ENCODE measurements around the gene NAALADL2.

Gene NAALADL2

GRCh38 chr3:175187586-175187985, 328.5 kb downstream of the NAALADL2 start:
- in situ Hi-C loops (cut with HindIII; ENCODE audit: low pct_unique_long_range_greater_than_20kb, low sequenced_read_pairs): no loop called here
- no peak for TF ChIP-seq JUND (IDR thresholded peaks at IDR 0.05; ENCODE audit: low read depth)
- no peak for DNase-seq (ENCODE audit: low read depth in 1 of 2, low spot score in 1 of 2)

GRCh38 chr3:175192536-175192935, 333.4 kb downstream of the NAALADL2 start:
- DNase-seq (ENCODE audit: low read depth in 1 of 2, low spot score in 1 of 2): no peak
- in situ Hi-C loops (cut with HindIII; ENCODE audit: low pct_unique_long_range_greater_than_20kb, low sequenced_read_pairs): no loop called here

GRCh38 chr3:175193815-175194518, 334.8 kb downstream of the NAALADL2 start:
- no peak for TF ChIP-seq JUND (IDR thresholded peaks at IDR 0.05; ENCODE audit: low read depth)
- no peak for DNase-seq (ENCODE audit: low read depth in 1 of 2, low spot score in 1 of 2)
- in situ Hi-C loops (cut with HindIII; ENCODE audit: low pct_unique_long_range_greater_than_20kb, low sequenced_read_pairs): no loop called here

More at GRCh38 chr3:175192536-175192935, 333.4 kb downstream of the NAALADL2 start:
- no peak for TF ChIP-seq JUND (IDR thresholded peaks at IDR 0.05; ENCODE audit: low read depth)

GRCh38 chr3:175198991-175199783, 340.1 kb downstream of the NAALADL2 start:
- in situ Hi-C loops (cut with HindIII; ENCODE audit: low pct_unique_long_range_greater_than_20kb, low sequenced_read_pairs): no loop called here
- TF ChIP-seq JUND (IDR thresholded peaks at IDR 0.05; ENCODE audit: low read depth): no peak
- DNase-seq (ENCODE audit: low read depth in 1 of 2, low spot score in 1 of 2): no peak

- DNase-seq (ENCODE audit: low read depth in 1 of 2, low spot score in 1 of 2): no peak
- in situ Hi-C loops (cut with HindIII; ENCODE audit: low pct_unique_long_range_greater_than_20kb, low sequenced_read_pairs): no loop called here
- no peak for TF ChIP-seq JUND (IDR thresholded peaks at IDR 0.05; ENCODE audit: low read depth)
These were observed 340.8 kb downstream of the NAALADL2 start for GRCh38 chr3:175199961-175200360.

- no peak for TF ChIP-seq JUND (IDR thresholded peaks at IDR 0.05; ENCODE audit: low read depth)
- in situ Hi-C loops (cut with HindIII; ENCODE audit: low pct_unique_long_range_greater_than_20kb, low sequenced_read_pairs): no loop called here
- no peak for DNase-seq (ENCODE audit: low read depth in 1 of 2, low spot score in 1 of 2)
These were observed 341.4 kb downstream of the NAALADL2 start for GRCh38 chr3:175200391-175201095.

GRCh38 chr3:175207361-175207760, 348.2 kb downstream of the NAALADL2 start:
- no peak for TF ChIP-seq JUND (IDR thresholded peaks at IDR 0.05; ENCODE audit: low read depth)
- in situ Hi-C loops (cut with HindIII; ENCODE audit: low pct_unique_long_range_greater_than_20kb, low sequenced_read_pairs): no loop called here
- no peak for DNase-seq (ENCODE audit: low read depth in 1 of 2, low spot score in 1 of 2)

- in situ Hi-C loops (cut with HindIII; ENCODE audit: low pct_unique_long_range_greater_than_20kb, low sequenced_read_pairs): no loop called here
- TF ChIP-seq JUND (IDR thresholded peaks at IDR 0.05; ENCODE audit: low read depth): no peak
- DNase-seq (ENCODE audit: low read depth in 1 of 2, low spot score in 1 of 2): peak in 1 of 2 experiments; percentile 11
These were observed 349.2 kb downstream of the NAALADL2 start for GRCh38 chr3:175208326-175208725.

GRCh38 chr3:175211466-175211865, 352.3 kb downstream of the NAALADL2 start:
- no peak for TF ChIP-seq JUND (IDR thresholded peaks at IDR 0.05; ENCODE audit: low read depth)
- no peak for DNase-seq (ENCODE audit: low read depth in 1 of 2, low spot score in 1 of 2)
- in situ Hi-C loops (cut with HindIII; ENCODE audit: low pct_unique_long_range_greater_than_20kb, low sequenced_read_pairs): no loop called here

- TF ChIP-seq JUND (IDR thresholded peaks at IDR 0.05; ENCODE audit: low read depth): no peak
- DNase-seq (ENCODE audit: low read depth in 1 of 2, low spot score in 1 of 2): no peak
- in situ Hi-C loops (cut with HindIII; ENCODE audit: low pct_unique_long_range_greater_than_20kb, low sequenced_read_pairs): no loop called here
These were observed 353.8 kb downstream of the NAALADL2 start for GRCh38 chr3:175212896-175213295.

- in situ Hi-C loops (cut with HindIII; ENCODE audit: low pct_unique_long_range_greater_than_20kb, low sequenced_read_pairs): no loop called here
- no peak for TF ChIP-seq JUND (IDR thresholded peaks at IDR 0.05; ENCODE audit: low read depth)
- DNase-seq (ENCODE audit: low read depth in 1 of 2, low spot score in 1 of 2): no peak
These were observed 355.1 kb downstream of the NAALADL2 start for GRCh38 chr3:175214216-175214615.

GRCh38 chr3:175215833-175216232, 356.7 kb downstream of the NAALADL2 start:
- no peak for DNase-seq (ENCODE audit: low read depth in 1 of 2, low spot score in 1 of 2)
- no peak for TF ChIP-seq JUND (IDR thresholded peaks at IDR 0.05; ENCODE audit: low read depth)

GRCh38 chr3:175222356-175222755, 363.2 kb downstream of the NAALADL2 start:
- in situ Hi-C loops (cut with HindIII; ENCODE audit: low pct_unique_long_range_greater_than_20kb, low sequenced_read_pairs): no loop called here
- DNase-seq (ENCODE audit: low read depth in 1 of 2, low spot score in 1 of 2): no peak
- no peak for TF ChIP-seq JUND (IDR thresholded peaks at IDR 0.05; ENCODE audit: low read depth)

More at GRCh38 chr3:175215833-175216232, 356.7 kb downstream of the NAALADL2 start:
- in situ Hi-C loops (cut with HindIII; ENCODE audit: low pct_unique_long_range_greater_than_20kb, low sequenced_read_pairs): no loop called here
